Gastroesophageal sphincter (tissue), 4 donors: ENCODE data around the gene CERK. TPM values are rescaled to one million over a fixed set of nuclear protein-coding genes. Genes with fewer than 3 reads are reported as not detected.

Source experiments
- ATAC-seq: fragments of 150-250 bp; one replicate; pipeline ENCODE4 v1.9.1; 2016; ENCODE audit warnings: mild to moderate bottlenecking, moderate library complexity
- H3K27ac ChIP-seq, 4 donors: fragments of 200-600 bp; sonication (generic) in 3 of 4; 1 replicate in 3 of 4; 2 replicates in 1 of 4; pipeline ENCODE4 v1.5.1; 2016 to 2019
- H3K27me3 ChIP-seq: fragments of 200-600 bp; sonication (generic); one replicate; pipeline ENCODE4 v1.5.1; 2019
- H3K36me3 ChIP-seq, 2 donors: fragments of 200-600 bp; sonication (generic); one replicate each; pipeline ENCODE4 v1.5.1; 2019; ENCODE audit warnings: control low read depth in 1 of 2
- H3K4me1 ChIP-seq, 3 donors: fragments of 200-600 bp; sonication (generic); 1 replicate in 2 of 3; 2 replicates in 1 of 3; pipeline ENCODE4 v1.5.1; 2016 to 2019; ENCODE audit warnings: control low read depth in 2 of 3
- H3K4me3 ChIP-seq, 2 donors: fragments of 200-600 bp; sonication (generic); one replicate each; pipeline ENCODE4 v1.5.1; 2019; ENCODE audit warnings: mild to moderate bottlenecking in 1 of 2, moderate library complexity in 1 of 2
- H3K9me3 ChIP-seq, 3 donors: fragments of 200-600 bp; sonication (generic); one replicate each; pipeline ENCODE4 v1.5.1; 2017 to 2019; ENCODE audit warnings: control low read depth in 2 of 3
- EP300 ChIP-seq: sonication (generic); formaldehyde crosslinking; IDR thresholded peaks from one replicate; pipeline ENCODE4 v1.6.1; 2017; ENCODE audit warnings: antibody characterized with exemption, mild to moderate bottlenecking
- POLR2A ChIP-seq, 2 donors: fragments of 450-650 bp; IDR thresholded peaks; one replicate each; pipeline ENCODE4 v1.6.1; 2017; ENCODE audit warnings: antibody characterized with exemption in 2 of 2, mild to moderate bottlenecking in 2 of 2, moderate library complexity in 1 of 2
- POLR2AphosphoS5 ChIP-seq: sonication (generic); formaldehyde crosslinking; IDR thresholded peaks from one replicate; pipeline ENCODE4 v1.6.1; 2017; ENCODE audit warnings: antibody characterized with exemption
- WGBS, 2 donors: methylation state at CpG; one replicate each; pipeline ENCODE4 v1.1.5; 2018; ENCODE audit warnings: low coverage in 1 of 2; 5-methylcytosine and 5-hydroxymethylcytosine counted together
- total RNA-seq, 4 donors: library from RNA; depleted of rRNA; stranded (reverse); fragments of >200 nt; gene quantifications; one replicate each; pipeline ENCODE4 v1.1.0, GENCODE V29; 2016
- TF ChIP-seq, protein P1 (sequence below), 4 experiments: fragments of 200-600 bp in 2 of 4; fragments of 450-650 bp in 2 of 4; sonication (generic) in 1 of 4; IDR thresholded peaks; one replicate each; pipeline ENCODE4 v1.5.1; 2017 to 2019; ENCODE audit warnings: antibody characterized with exemption in 4 of 4, mild to moderate bottlenecking in 2 of 4, moderate library complexity in 2 of 4

Gene CERK
- total RNA-seq, 4 donors from 2014 or later, result 44.6 to 55.9 (median 45.6) TPM

DNA sequence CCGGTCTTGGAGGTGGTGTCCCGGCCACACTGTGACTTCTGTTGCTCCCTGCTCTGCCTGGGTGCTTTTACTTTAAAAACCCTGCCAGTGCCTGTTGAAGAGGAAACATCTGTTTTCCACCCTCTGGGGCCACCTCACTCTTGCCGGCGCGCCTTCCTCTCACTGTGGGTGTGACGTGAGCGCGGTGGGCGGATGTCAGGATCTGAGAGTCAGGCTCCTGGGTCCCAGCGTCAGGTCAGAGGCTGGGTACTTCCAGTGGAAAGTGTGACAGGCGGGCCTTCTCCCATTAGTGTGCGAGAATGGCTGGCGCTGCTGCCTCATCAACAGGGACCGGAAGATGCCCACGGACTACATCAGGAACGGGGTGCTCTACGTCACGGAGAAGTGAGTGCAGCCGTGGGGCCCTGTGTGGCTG is 63.7 kb downstream of the CERK start:
- H3K9me3 ChIP-seq, result no peaks in the 10 kb centered on the region
- TF ChIP-seq POLR2A (IDR thresholded peaks at IDR 0.05) (no peak), POLR2AphosphoS5 (no peak), EP300 (no peak)
- TF ChIP-seq, protein P1, sequence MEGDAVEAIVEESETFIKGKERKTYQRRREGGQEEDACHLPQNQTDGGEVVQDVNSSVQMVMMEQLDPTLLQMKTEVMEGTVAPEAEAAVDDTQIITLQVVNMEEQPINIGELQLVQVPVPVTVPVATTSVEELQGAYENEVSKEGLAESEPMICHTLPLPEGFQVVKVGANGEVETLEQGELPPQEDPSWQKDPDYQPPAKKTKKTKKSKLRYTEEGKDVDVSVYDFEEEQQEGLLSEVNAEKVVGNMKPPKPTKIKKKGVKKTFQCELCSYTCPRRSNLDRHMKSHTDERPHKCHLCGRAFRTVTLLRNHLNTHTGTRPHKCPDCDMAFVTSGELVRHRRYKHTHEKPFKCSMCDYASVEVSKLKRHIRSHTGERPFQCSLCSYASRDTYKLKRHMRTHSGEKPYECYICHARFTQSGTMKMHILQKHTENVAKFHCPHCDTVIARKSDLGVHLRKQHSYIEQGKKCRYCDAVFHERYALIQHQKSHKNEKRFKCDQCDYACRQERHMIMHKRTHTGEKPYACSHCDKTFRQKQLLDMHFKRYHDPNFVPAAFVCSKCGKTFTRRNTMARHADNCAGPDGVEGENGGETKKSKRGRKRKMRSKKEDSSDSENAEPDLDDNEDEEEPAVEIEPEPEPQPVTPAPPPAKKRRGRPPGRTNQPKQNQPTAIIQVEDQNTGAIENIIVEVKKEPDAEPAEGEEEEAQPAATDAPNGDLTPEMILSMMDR (IDR thresholded peaks at IDR 0.05), result no peak
- ATAC-seq, result peak; percentile 59
- peaks cover 0 to 13% (median 6%) of the 10 kb centered on the region in 3 donors for H3K4me1 ChIP-seq
- 40% methylated on average over 1 of the region's 19 CpGs; no CpG with 5 or more reads in 1 of the 2 donors for WGBS, 2 donors
- peaks cover 0 to 71% of the 10 kb centered on the region in 2 donors for H3K36me3 ChIP-seq
- no peaks in the 10 kb centered on the region for H3K27me3 ChIP-seq
- H3K27ac ChIP-seq, result peak overlapping the region in 3 of 4 donors; percentile 24 to 65 (median 54)
- H3K4me3 ChIP-seq, result no peak overlapping the region

DNA sequence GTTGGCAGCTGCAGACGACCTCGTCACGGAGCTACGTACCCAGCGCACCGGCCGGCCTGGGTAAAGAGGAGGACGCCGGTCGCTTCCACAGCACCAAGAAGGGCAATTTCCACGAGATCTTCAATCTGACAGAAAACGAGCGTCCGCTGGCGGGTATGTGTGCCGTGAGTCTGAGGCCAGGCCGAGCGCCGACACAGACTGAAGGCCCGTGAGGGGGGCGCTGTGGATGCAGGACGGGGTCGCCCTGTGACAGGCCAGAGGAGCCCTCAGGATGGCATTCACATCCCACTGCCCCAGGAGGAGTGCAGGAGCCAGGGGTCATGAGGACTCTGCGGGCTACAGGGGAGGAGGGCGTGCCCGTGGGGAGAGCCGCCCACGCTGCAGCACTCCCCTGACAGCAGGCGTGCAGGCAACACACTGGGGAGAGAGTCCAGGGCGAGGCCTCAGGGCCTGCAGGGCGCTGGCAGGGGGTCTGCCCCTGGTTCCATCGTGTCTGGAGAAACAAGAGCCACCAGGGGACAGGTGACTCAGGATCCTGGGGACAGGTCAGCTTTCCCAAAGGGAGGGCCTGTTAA is 64.3 kb downstream of the CERK start:
- Histone ChIP-seq H3K27me3 (no peaks in the 10 kb centered on the region), H3K4me1 (peaks cover 0 to 7% (median 0%) of the 10 kb centered on the region in 3 donors), H3K36me3 (peaks cover 0 to 77% of the 10 kb centered on the region in 2 donors), H3K27ac (peak overlapping the region in 3 of 4 donors; percentile 24 to 65 (median 54)), H3K4me3 (no peak overlapping the region), H3K9me3 (no peaks in the 10 kb centered on the region)
- no peak for ATAC-seq
- WGBS, 2 donors, result 90% methylated on average over 2 of the region's 32 CpGs; no CpG with 5 or more reads in 1 of the 2 donors
- TF ChIP-seq, protein P1 (IDR thresholded peaks at IDR 0.05), result no peak
- no peak for TF ChIP-seq EP300
- TF ChIP-seq POLR2A (IDR thresholded peaks at IDR 0.05), result no peak
- no peak for TF ChIP-seq POLR2AphosphoS5

DNA sequence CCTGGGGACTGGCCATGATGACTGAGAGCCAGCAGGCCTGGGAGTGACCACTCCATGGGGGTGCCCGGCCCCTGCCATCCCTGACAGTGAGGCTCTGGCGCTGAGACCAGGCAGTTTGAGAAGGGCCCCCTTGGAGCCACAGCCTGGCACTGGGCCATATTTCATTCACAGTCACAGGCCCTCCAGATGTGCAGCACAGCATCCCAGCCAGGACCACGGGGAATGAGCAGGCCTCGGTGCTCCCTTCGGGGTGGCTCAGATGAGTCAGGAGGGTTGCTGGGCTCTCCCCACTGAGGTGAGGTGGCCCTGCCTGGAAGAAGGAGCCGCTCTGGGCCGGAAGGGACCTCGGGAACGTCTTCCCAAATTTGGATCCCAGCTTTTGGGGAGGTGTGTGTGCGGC is 64.8 kb downstream of the CERK start:
- Histone ChIP-seq H3K9me3 (no peaks in the 10 kb centered on the region), H3K27ac (no peak overlapping the region), H3K4me1 (peaks cover 0 to 5% (median 0%) of the 10 kb centered on the region in 3 donors), H3K4me3 (no peak overlapping the region), H3K27me3 (no peaks in the 10 kb centered on the region), H3K36me3 (peaks cover 0 to 81% of the 10 kb centered on the region in 2 donors)
- ATAC-seq, result no peak
- 82% methylated on average over 7 of the region's 10 CpGs; no CpG with 5 or more reads in 1 of the 2 donors for WGBS, 2 donors
- TF ChIP-seq POLR2A (IDR thresholded peaks at IDR 0.05) (no peak), POLR2AphosphoS5 (no peak), EP300 (no peak)
- TF ChIP-seq, protein P1 (IDR thresholded peaks at IDR 0.05), result no peak

DNA sequence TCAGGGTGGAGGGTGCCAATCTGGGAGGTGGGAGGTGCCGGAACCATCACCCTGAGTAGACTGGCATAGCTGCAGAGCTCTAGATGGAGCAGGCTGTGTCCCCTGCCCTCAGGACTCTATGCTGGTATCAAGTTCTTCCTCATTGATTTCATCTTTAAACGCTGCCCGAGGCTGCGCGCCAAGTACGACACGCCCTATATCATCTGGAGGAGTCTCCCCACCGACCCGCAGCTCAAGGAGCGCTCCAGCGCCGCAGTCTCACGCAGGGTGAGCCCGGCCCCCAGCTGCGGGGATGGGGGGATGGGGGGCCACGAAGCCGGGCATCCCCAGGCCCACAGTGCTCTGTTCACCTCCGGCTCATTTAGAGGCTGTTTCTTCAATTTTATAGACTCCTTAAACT is 65.3 kb downstream of the CERK start:
- 59 to 60% methylated on average over 1 to 4 of the region's 18 CpGs for WGBS, 2 donors
- peaks cover 0 to 81% of the 10 kb centered on the region in 2 donors for H3K36me3 ChIP-seq
- no peak overlapping the region for H3K4me3 ChIP-seq
- H3K9me3 ChIP-seq, result no peaks in the 10 kb centered on the region
- no peak for TF ChIP-seq EP300
- H3K4me1 ChIP-seq, result peaks cover 0 to 5% (median 0%) of the 10 kb centered on the region in 3 donors
- H3K27me3 ChIP-seq, result no peaks in the 10 kb centered on the region
- no peak for ATAC-seq
- no peak overlapping the region for H3K27ac ChIP-seq

DNA sequence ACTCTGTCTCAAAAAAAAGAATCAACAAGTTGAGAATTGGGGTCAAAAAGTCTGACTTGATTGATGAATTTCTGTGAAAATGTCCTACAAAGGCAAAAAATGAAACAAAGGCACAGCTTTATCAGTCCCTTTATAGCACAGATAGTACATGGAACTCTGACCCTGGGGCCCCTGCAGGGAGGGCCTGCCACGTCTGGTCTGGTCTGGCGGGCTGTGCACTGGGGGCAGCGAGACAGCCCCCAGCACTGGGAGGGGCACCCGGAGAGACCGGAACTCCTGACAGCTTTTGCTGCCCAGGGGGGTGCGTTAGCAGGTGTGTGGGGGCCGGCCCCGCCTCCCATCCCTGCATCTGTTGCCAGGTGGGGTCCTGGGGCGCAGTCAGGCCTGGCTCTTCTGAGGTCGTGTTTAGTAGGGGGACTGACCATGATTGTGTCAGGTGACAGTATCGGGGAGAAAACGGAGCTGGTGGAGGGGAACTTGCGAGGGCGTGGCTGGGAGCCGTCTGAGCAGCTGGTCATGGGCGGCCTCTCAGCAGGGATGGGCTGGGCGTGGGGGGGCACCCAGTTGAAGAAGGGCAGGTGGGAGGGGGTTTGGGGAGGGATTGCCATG is 66.1 kb downstream of the CERK start:
- Histone ChIP-seq H3K9me3 (no peaks in the 10 kb centered on the region), H3K36me3 (peaks cover 0 to 83% of the 10 kb centered on the region in 2 donors), H3K4me3 (no peak overlapping the region), H3K27ac (no peak overlapping the region), H3K4me1 (peaks cover 0 to 5% (median 0%) of the 10 kb centered on the region in 3 donors), H3K27me3 (no peaks in the 10 kb centered on the region)
- TF ChIP-seq POLR2AphosphoS5 (no peak), EP300 (no peak), POLR2A (IDR thresholded peaks at IDR 0.05) (no peak)
- TF ChIP-seq, protein P1 (IDR thresholded peaks at IDR 0.05), result no peak
- ATAC-seq, result no peak
- WGBS, 2 donors, result 68 to 80% methylated on average over 5 to 7 of the region's 17 CpGs
